Muscle of leg (tissue), 11 donors: ENCODE measurements around the gene G6PC2. TPM values are rescaled to one million over a fixed set of nuclear protein-coding genes. Genes with fewer than 3 reads are reported as not detected.

Experiments
- DNase-seq: peaks from one replicate; pipeline ENCODE4 v3.0.0; 2013
- H3K27ac ChIP-seq: one replicate; pipeline ENCODE4 v1.5.1; 2013; ENCODE audit warnings: mild to moderate bottlenecking, low read length, control low read depth
- H3K27me3 ChIP-seq: one replicate; pipeline ENCODE4 v1.6.1; 2013; ENCODE audit warnings: low read length; ENCODE audit not compliant: control insufficient read depth, insufficient read depth
- H3K36me3 ChIP-seq: one replicate; pipeline ENCODE4 v1.6.1; 2013; ENCODE audit warnings: low read length; ENCODE audit not compliant: control insufficient read depth, insufficient read depth
- H3K4me1 ChIP-seq: one replicate; pipeline ENCODE4 v1.6.1; 2013; ENCODE audit warnings: low read length; ENCODE audit not compliant: control insufficient read depth, insufficient read depth
- H3K4me3 ChIP-seq: one replicate; pipeline ENCODE4 v1.5.1; 2013; ENCODE audit warnings: low read length, control low read depth
- H3K9me3 ChIP-seq: replicated peaks from 2 replicates; pipeline ENCODE4 v1.6.1; 2013; ENCODE audit warnings: low read depth, low read length; ENCODE audit not compliant: control insufficient read depth
- WGBS: methylation state at CpG from one replicate; pipeline ENCODE4 v1.1.5; 2013; ENCODE audit warnings: missing lambda C conversion rate; ENCODE audit not compliant: insufficient coverage; 5-methylcytosine and 5-hydroxymethylcytosine counted together
- polyA plus RNA-seq, 8 donors: library from polyadenylated mRNA; unstranded; fragments of 120-200 nt; gene quantifications; one replicate each; pipeline versions ENCODE4 v1.2.1 to v1.2.3, GENCODE V29; 2013; ENCODE audit warnings: inconsistent platforms in 1 of 8, low replicate concordance in 1 of 8; ENCODE audit not compliant: insufficient read length in 8 of 8, insufficient read depth in 1 of 8
- total RNA-seq: library from RNA; stranded (reverse); fragments of 120-200 nt; gene quantifications from one replicate; pipeline ENCODE4 v1.2.4, GENCODE V29; 2013

Gene G6PC2
- total and polyA plus RNA-seq, 9 donors = 0.04 TPM; not detected in 8

- H3K4me3 ChIP-seq = no peak overlapping the region
- H3K36me3 ChIP-seq = no peaks in the 10 kb centered on the region
- H3K27me3 ChIP-seq = no peaks in the 10 kb centered on the region
- WGBS = no CpG with 5 or more reads among the region's 1 CpG
- no peaks in the 10 kb centered on the region for H3K4me1 ChIP-seq
- no peak for DNase-seq
- H3K27ac ChIP-seq = no peak overlapping the region
- H3K9me3 ChIP-seq = no peaks in the 10 kb centered on the region
Measured at GRCh38 chr2:168897449-168897848, 3.6 kb upstream of the G6PC2 start.

DNA sequence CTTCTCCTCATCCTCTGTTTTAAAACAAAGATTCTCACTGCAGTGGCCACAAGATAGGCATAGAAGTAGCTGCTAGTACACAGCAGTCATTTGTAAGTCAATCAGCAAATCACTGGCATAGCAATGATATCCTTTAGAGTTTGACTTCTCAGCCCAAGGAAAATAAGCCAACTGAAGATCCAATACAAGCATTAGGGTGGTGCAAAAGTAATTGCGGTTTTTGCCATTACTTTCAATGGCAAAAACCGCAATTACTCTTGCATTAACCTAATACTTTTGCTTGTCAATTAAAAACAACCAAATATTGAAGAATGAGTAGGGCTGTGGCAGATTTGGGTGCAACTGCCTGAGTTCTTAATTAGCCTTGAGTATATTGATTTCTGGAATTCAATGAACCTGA, 2.8 kb downstream of the G6PC2 start:
- Histone ChIP-seq H3K4me1 (no peaks in the 10 kb centered on the region), H3K9me3 (no peaks in the 10 kb centered on the region), H3K27ac (no peak overlapping the region), H3K36me3 (no peaks in the 10 kb centered on the region), H3K27me3 (no peaks in the 10 kb centered on the region), H3K4me3 (no peak overlapping the region)
- no peak for DNase-seq
- no CpG with 5 or more reads among the region's 2 CpGs for WGBS

DNA sequence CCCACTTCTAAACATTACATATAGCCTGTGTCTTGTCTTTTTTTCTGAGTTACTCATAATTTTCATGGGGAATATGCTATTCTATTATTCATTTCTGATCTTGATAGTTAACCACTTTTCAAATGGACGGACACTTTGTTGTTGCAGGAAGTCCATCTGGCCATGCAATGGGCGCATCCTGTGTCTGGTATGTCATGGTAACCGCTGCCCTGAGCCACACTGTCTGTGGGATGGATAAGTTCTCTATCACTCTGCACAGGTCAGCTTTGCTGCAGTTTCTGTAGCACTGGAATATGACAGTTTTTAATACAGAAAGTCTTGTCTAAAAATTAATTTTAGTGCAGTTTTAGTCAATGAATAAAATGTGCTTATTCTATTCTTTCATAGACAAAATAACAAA, 3.3 kb downstream of the G6PC2 start:
- no CpG with 5 or more reads among the region's 3 CpGs for WGBS
- no peaks in the 10 kb centered on the region for H3K27me3 ChIP-seq
- H3K9me3 ChIP-seq = no peaks in the 10 kb centered on the region

GRCh38 chr2:168907940-168908662, 7.0 kb downstream of the G6PC2 start:
- Histone ChIP-seq H3K36me3 (no peaks in the 10 kb centered on the region), H3K27ac (no peak overlapping the region), H3K4me1 (peaks cover 3% of the 10 kb centered on the region), H3K4me3 (no peak overlapping the region), H3K9me3 (no peaks in the 10 kb centered on the region), H3K27me3 (peaks cover 2% of the 10 kb centered on the region)
- WGBS = 100% methylated on average over 1 of the region's 8 CpGs
- no peak for DNase-seq

More for the DNA sequence above, 3.3 kb downstream of the G6PC2 start:
- no peaks in the 10 kb centered on the region for H3K4me1 ChIP-seq
- H3K36me3 ChIP-seq = no peaks in the 10 kb centered on the region
- H3K4me3 ChIP-seq = no peak overlapping the region
- DNase-seq = no peak
- H3K27ac ChIP-seq = no peak overlapping the region

DNA sequence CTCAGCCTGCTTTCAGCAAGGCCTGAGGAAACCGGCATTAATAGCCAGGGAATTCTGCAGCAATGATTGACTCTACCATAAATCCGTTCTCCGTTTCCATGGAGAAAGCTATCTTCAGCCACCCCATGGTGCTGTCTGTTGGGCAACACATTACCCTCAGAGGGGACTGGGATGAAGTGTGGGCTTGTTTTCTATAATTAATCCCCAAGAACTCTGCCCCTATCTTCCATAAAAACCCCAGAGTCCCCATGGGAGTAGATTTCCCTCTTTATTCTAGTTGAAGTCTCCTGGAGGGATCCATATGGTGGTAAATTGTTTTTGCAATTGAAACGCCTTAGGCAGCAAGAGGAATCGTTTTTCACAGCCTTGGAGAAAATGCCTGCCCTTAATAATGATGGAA, 9.2 kb downstream of the G6PC2 start:
- Histone ChIP-seq H3K4me3 (no peak overlapping the region), H3K4me1 (peaks cover 6% of the 10 kb centered on the region), H3K36me3 (no peaks in the 10 kb centered on the region), H3K27ac (no peak overlapping the region), H3K9me3 (no peaks in the 10 kb centered on the region), H3K27me3 (peaks cover 2% of the 10 kb centered on the region)
- DNase-seq = no peak
- WGBS = no CpG with 5 or more reads among the region's 5 CpGs

DNA sequence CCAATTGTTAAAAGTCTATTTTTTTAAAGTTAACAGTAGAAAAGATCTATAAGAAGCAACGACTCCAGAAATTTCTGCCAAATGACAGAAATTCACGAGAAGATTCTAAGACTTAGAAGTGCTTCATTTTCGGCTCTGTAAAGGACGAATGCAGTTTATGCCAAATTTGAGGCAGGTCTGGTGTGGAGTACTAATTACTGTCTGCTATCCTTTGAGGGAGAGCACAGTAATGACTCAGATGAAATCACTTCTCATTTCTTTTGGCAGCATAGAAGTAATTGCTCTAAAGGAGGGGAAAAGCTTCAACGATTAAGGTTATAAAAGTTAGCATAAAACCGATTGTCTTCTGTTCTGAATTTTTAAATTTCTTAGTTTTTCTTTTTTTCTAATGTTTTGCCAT, 11.4 kb downstream of the G6PC2 start:
- 57% methylated on average over 3 of the region's 6 CpGs for WGBS
- peaks cover 2% of the 10 kb centered on the region for H3K27me3 ChIP-seq
- H3K36me3 ChIP-seq = no peaks in the 10 kb centered on the region
- H3K27ac ChIP-seq = no peak overlapping the region
- H3K9me3 ChIP-seq = no peaks in the 10 kb centered on the region
- no peak for DNase-seq
- H3K4me1 ChIP-seq = peaks cover 6% of the 10 kb centered on the region
- peak overlapping the region; percentile 24 for H3K4me3 ChIP-seq

DNA sequence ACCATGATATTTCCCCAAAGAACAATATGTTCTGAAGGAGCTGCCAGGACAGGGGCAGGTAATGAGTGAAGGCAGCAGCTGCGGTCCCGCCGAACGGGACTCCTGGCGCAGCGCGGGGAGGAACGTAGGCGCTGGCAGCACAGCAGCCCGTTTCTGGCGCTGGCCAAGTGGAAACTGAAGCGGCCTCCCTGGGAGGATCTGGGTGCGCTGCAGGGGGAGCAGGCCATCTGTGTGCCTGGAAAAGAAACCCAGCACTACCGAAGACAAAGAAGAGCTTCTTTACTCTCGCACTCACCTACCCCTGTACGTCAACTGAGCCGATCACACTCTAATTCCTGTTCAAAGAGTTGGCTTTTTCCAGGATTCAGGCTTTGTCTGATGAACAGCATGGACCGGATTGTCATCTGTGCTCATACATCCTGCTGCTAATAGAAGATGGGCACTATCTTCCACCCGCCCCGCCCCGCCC, 11.8 kb downstream of the G6PC2 start:
- Histone ChIP-seq H3K9me3 (no peaks in the 10 kb centered on the region), H3K27ac (no peak overlapping the region)

GRCh38 chr2:168913495-168913894, 12.4 kb downstream of the G6PC2 start:
- no peak overlapping the region for H3K4me3 ChIP-seq
- WGBS = 90% methylated on average over 2 of the region's 4 CpGs
- DNase-seq = no peak

More for the DNA sequence above, 11.8 kb downstream of the G6PC2 start:
- peak; percentile 64 for DNase-seq
- Histone ChIP-seq H3K36me3 (no peaks in the 10 kb centered on the region), H3K4me1 (peaks cover 6% of the 10 kb centered on the region), H3K27me3 (peaks cover 2% of the 10 kb centered on the region), H3K4me3 (peak overlapping the region; percentile 24)
- WGBS = 8% methylated on average over 9 of the region's 21 CpGs

GRCh38 chr2:168915441-168916330, 14.6 kb downstream of the G6PC2 start:
- no CpG with 5 or more reads among the region's 3 CpGs for WGBS
- Histone ChIP-seq H3K27me3 (no peaks in the 10 kb centered on the region), H3K36me3 (no peaks in the 10 kb centered on the region), H3K27ac (no peak overlapping the region), H3K9me3 (no peaks in the 10 kb centered on the region), H3K4me3 (no peak overlapping the region), H3K4me1 (peaks cover 6% of the 10 kb centered on the region)
- peak; percentile 4 for DNase-seq

More at GRCh38 chr2:168913495-168913894, 12.4 kb downstream of the G6PC2 start:
- Histone ChIP-seq H3K27me3 (peaks cover 2% of the 10 kb centered on the region), H3K4me1 (peaks cover 6% of the 10 kb centered on the region), H3K36me3 (no peaks in the 10 kb centered on the region), H3K9me3 (no peaks in the 10 kb centered on the region), H3K27ac (no peak overlapping the region)

- H3K27ac ChIP-seq = no peak overlapping the region
- H3K27me3 ChIP-seq = no peaks in the 10 kb centered on the region
- peaks cover 6% of the 10 kb centered on the region for H3K4me1 ChIP-seq
- H3K9me3 ChIP-seq = no peaks in the 10 kb centered on the region
- no peak for DNase-seq
- no CpG with 5 or more reads among the region's 4 CpGs for WGBS
- H3K4me3 ChIP-seq = no peak overlapping the region
- no peaks in the 10 kb centered on the region for H3K36me3 ChIP-seq
Measured at GRCh38 chr2:168916331-168916675, 15.2 kb downstream of the G6PC2 start.
